Measurements from ENCODE around the gene COL1A2. TPM values are rescaled to one million over a fixed set of nuclear protein-coding genes. Genes with fewer than 3 reads are reported as not detected.

COL1A2 gene
- total RNA-seq, 1 donor from 2014 or later: 46.9 TPM

GRCh38 chr7:94451187-94451586 lies 56.5 kb downstream of the COL1A2 start:
- DNase-seq (ENCODE audit: low read depth): no peak
- FAIRE-seq: no peak
- TF ChIP-seq CTCF (IDR thresholded peaks at IDR 0.05; ENCODE audit: insufficient read depth, low read length, severe bottlenecking): no peak
- Histone ChIP-seq H3K36me3 (ENCODE audit: control insufficient read depth, insufficient read depth, low read length) (no peaks in the 10 kb centered on the region), H3K27me3 (ENCODE audit: control insufficient read depth, insufficient read depth, low read length) (no peaks in the 10 kb centered on the region), H3K4me3 (ENCODE audit: low read depth, low read length) (no peak overlapping the region)

GRCh38 chr7:94452239-94452638 lies 57.5 kb downstream of the COL1A2 start:
- Histone ChIP-seq H3K4me3 (ENCODE audit: low read depth, low read length) (no peak overlapping the region), H3K27me3 (ENCODE audit: control insufficient read depth, insufficient read depth, low read length) (no peaks in the 10 kb centered on the region), H3K36me3 (ENCODE audit: control insufficient read depth, insufficient read depth, low read length) (no peaks in the 10 kb centered on the region)
- FAIRE-seq (no peak), DNase-seq (ENCODE audit: low read depth) (no peak)
- no peak for TF ChIP-seq CTCF (IDR thresholded peaks at IDR 0.05; ENCODE audit: insufficient read depth, low read length, severe bottlenecking)

GRCh38 chr7:94453898-94454297 lies 59.2 kb downstream of the COL1A2 start:
- Histone ChIP-seq H3K4me3 (ENCODE audit: low read depth, low read length) (no peak overlapping the region), H3K27me3 (ENCODE audit: control insufficient read depth, insufficient read depth, low read length) (no peaks in the 10 kb centered on the region), H3K36me3 (ENCODE audit: control insufficient read depth, insufficient read depth, low read length) (no peaks in the 10 kb centered on the region)
- FAIRE-seq (no peak), DNase-seq (ENCODE audit: low read depth) (no peak)
- no peak for TF ChIP-seq CTCF (IDR thresholded peaks at IDR 0.05; ENCODE audit: insufficient read depth, low read length, severe bottlenecking)

GRCh38 chr7:94458041-94458440 lies 63.3 kb downstream of the COL1A2 start:
- no peak overlapping the region for H3K4me3 ChIP-seq (ENCODE audit: low read depth, low read length)
- H3K36me3 ChIP-seq (ENCODE audit: control insufficient read depth, insufficient read depth, low read length): no peaks in the 10 kb centered on the region
- no peaks in the 10 kb centered on the region for H3K27me3 ChIP-seq (ENCODE audit: control insufficient read depth, insufficient read depth, low read length)
- FAIRE-seq (no peak), DNase-seq (ENCODE audit: low read depth) (no peak)
- TF ChIP-seq CTCF (IDR thresholded peaks at IDR 0.05; ENCODE audit: insufficient read depth, low read length, severe bottlenecking): no peak

- Histone ChIP-seq H3K4me3 (ENCODE audit: low read depth, low read length) (no peak overlapping the region), H3K36me3 (ENCODE audit: control insufficient read depth, insufficient read depth, low read length) (no peaks in the 10 kb centered on the region), H3K27me3 (ENCODE audit: control insufficient read depth, insufficient read depth, low read length) (no peaks in the 10 kb centered on the region)
- no peak for FAIRE-seq
- TF ChIP-seq CTCF (IDR thresholded peaks at IDR 0.05; ENCODE audit: insufficient read depth, low read length, severe bottlenecking): no peak
- DNase-seq (ENCODE audit: low read depth): no peak
Observed at GRCh38 chr7:94466516-94466915, 71.8 kb downstream of the COL1A2 start.

GRCh38 chr7:94471604-94472003 lies 76.9 kb downstream of the COL1A2 start:
- peaks cover 1% of the 10 kb centered on the region for H3K27me3 ChIP-seq (ENCODE audit: control insufficient read depth, insufficient read depth, low read length)
- no peaks in the 10 kb centered on the region for H3K36me3 ChIP-seq (ENCODE audit: control insufficient read depth, insufficient read depth, low read length)
- DNase-seq (ENCODE audit: low read depth) (no peak), FAIRE-seq (no peak)
- H3K4me3 ChIP-seq (ENCODE audit: low read depth, low read length): no peak overlapping the region
- no peak for TF ChIP-seq CTCF (IDR thresholded peaks at IDR 0.05; ENCODE audit: insufficient read depth, low read length, severe bottlenecking)
